ENCODE data around the gene CBX5. TPM values are rescaled to one million over a fixed set of nuclear protein-coding genes. Genes with fewer than 3 reads are reported as not detected.
A peak's percentile ranks its signal among the peaks of the same experiment; 100 is the strongest.

CBX5 gene
- total and polyA plus RNA-seq, 9 of the 15 experiments (the other 6 are each of a cell fraction or from before 2014, with no cell fraction given), result 32.6 to 102 (median 59.2) TPM

- no peak for TF ChIP-seq CBX8 (IDR thresholded peaks at IDR 0.05; ENCODE audit: borderline replicate concordance, extremely low read depth, low read depth, low read length, poor library complexity, severe bottlenecking)
- TF ChIP-seq RB1 (IDR thresholded peaks at IDR 0.05; ENCODE audit: low read depth), result peak; percentile 98
- TF ChIP-seq, protein P1, sequence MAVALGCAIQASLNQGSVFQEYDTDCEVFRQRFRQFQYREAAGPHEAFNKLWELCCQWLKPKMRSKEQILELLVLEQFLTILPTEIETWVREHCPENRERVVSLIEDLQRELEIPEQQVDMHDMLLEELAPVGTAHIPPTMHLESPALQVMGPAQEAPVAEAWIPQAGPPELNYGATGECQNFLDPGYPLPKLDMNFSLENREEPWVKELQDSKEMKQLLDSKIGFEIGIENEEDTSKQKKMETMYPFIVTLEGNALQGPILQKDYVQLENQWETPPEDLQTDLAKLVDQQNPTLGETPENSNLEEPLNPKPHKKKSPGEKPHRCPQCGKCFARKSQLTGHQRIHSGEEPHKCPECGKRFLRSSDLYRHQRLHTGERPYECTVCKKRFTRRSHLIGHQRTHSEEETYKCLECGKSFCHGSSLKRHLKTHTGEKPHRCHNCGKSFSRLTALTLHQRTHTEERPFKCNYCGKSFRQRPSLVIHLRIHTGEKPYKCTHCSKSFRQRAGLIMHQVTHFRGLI (CRISPR knock-in tag; IDR thresholded peaks at IDR 0.05), result no peak
- TF ChIP-seq, protein P2, sequence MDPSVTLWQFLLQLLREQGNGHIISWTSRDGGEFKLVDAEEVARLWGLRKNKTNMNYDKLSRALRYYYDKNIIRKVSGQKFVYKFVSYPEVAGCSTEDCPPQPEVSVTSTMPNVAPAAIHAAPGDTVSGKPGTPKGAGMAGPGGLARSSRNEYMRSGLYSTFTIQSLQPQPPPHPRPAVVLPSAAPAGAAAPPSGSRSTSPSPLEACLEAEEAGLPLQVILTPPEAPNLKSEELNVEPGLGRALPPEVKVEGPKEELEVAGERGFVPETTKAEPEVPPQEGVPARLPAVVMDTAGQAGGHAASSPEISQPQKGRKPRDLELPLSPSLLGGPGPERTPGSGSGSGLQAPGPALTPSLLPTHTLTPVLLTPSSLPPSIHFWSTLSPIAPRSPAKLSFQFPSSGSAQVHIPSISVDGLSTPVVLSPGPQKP (CRISPR knock-in tag; IDR thresholded peaks at IDR 0.05), result no peak
- peak; percentile 75 for TF ChIP-seq CXXC5 (CRISPR knock-in tag; IDR thresholded peaks at IDR 0.05)
- no peak for TF ChIP-seq SOX6 (IDR thresholded peaks at IDR 0.05)
- no peak for TF ChIP-seq BRD4 (IDR thresholded peaks at IDR 0.05)
- TF ChIP-seq SNRNP70 (optimal IDR thresholded peaks at IDR 0.05; ENCODE audit: low read depth, low read length), result no peak
- TF ChIP-seq PPARD (CRISPR knock-in tag; IDR thresholded peaks at IDR 0.05), result no peak
- TF ChIP-seq RBM17 (IDR thresholded peaks at IDR 0.05; ENCODE audit: borderline replicate concordance, low read depth, low read length), result no peak
- peak; percentile 96 for TF ChIP-seq ZBTB1 (CRISPR knock-in tag; IDR thresholded peaks at IDR 0.05; ENCODE audit: borderline replicate concordance, low read depth)
- TF ChIP-seq ZNF175 (CRISPR knock-in tag; IDR thresholded peaks at IDR 0.05; ENCODE audit: low read depth), result no peak
- TF ChIP-seq CCNT2 (IDR thresholded peaks at IDR 0.05; ENCODE audit: borderline replicate concordance, extremely low read depth, insufficient read length, low read depth, low read length), result no peak
- no peak for TF ChIP-seq ZNF3 (CRISPR knock-in tag; IDR thresholded peaks at IDR 0.05)
- TF ChIP-seq ZNF584 (CRISPR knock-in tag; IDR thresholded peaks at IDR 0.05; ENCODE audit: low read depth), result no peak
- TF ChIP-seq ZNF551 (CRISPR knock-in tag; IDR thresholded peaks at IDR 0.05), result no peak
- TF ChIP-seq ZNF184 (CRISPR knock-in tag; IDR thresholded peaks at IDR 0.05), result no peak
- TF ChIP-seq KLF1 (tag; IDR thresholded peaks at IDR 0.05), result no peak
- TF ChIP-seq, protein P3, sequence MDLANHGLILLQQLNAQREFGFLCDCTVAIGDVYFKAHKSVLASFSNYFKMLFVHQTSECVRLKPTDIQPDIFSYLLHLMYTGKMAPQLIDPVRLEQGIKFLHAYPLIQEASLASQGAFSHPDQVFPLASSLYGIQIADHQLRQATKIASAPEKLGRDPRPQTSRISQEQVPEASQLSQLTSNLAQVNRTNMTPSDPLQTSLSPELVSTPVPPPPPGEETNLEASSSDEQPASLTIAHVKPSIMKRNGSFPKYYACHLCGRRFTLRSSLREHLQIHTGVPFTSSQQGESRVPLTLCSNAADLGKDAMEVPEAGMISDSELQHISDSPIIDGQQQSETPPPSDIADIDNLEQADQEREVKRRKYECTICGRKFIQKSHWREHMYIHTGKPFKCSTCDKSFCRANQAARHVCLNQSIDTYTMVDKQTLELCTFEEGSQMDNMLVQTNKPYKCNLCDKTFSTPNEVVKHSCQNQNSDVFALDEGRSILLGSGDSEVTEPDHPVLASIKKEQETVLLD (IDR thresholded peaks at IDR 0.05), result peak; percentile 100
- no peak for TF ChIP-seq MTA1 (IDR thresholded peaks at IDR 0.05; ENCODE audit: borderline replicate concordance)
- TF ChIP-seq, protein P4, sequence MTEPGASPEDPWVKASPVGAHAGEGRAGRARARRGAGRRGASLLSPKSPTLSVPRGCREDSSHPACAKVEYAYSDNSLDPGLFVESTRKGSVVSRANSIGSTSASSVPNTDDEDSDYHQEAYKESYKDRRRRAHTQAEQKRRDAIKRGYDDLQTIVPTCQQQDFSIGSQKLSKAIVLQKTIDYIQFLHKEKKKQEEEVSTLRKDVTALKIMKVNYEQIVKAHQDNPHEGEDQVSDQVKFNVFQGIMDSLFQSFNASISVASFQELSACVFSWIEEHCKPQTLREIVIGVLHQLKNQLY (CRISPR knock-in tag; conservative IDR thresholded peaks at IDR 0.05), result no peak
- no peak for TF ChIP-seq HMG20A (CRISPR knock-in tag; conservative IDR thresholded peaks at IDR 0.05)
- no peak for TF ChIP-seq ILF3 (IDR thresholded peaks at IDR 0.05; ENCODE audit: borderline replicate concordance)
Measured at GRCh38 chr12:54279632-54280467, at the start of gene CBX5 (continued).
